GM21619 (cell line): Measurements from ENCODE around the gene TNRC18.

Source experiments
- ATAC-seq: cut with Tn5 transposase; IDR thresholded peaks from one replicate; pipeline ENCODE4 v1.9.1; 2021; ENCODE audit not compliant: unreplicated experiment

The TNRC18 gene

GRCh38 chr7:5428478-5429252 is 5.0 kb upstream of the TNRC18 start:
- ATAC-seq: no peak

- no peak for ATAC-seq
Measured at GRCh38 chr7:5426226-5426475, 2.5 kb upstream of the TNRC18 start.

- ATAC-seq: no peak
Measured at GRCh38 chr7:5425507-5426225, 2.0 kb upstream of the TNRC18 start.

DNA sequence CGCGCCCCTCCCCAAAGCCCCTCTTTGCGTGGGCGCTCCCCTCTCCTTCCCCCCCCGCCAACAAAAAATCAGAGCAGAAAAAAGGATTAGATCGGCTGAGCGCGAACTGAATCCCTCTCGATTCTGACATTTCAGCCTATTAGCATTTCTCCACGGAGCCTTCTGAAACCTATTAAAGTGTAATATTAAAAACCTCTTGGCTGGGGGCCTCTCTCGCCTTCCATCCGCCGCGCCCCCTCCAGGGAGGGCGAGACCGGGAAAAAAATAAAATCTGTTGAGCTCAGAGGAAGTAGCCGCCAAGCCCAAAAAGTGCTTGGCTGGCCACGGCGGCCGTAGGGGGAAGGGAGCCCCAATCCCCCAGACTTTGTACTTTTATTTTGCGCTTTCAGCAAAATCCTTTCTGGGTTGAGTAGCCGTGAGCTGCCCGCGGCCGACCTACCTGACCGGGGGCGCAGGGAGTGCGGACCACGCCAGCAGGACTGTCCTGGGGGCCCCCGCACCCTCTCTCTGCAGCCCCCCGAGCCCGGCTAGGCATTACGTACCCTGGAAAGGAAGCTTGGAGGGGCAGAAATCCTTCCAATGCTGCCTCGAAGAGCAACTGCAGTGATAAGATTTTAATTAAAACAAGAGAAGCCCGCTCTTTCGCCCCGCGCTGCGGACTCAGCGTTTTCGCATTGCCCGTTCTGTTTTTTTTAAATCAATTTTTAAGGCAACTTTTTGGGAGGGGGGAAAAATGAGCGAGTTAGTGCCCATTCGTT is 1.3 kb upstream of the TNRC18 start:
- ATAC-seq: no peak

GRCh38 chr7:5423976-5424748 is 528 bp upstream of the TNRC18 start:
- ATAC-seq: no peak

DNA sequence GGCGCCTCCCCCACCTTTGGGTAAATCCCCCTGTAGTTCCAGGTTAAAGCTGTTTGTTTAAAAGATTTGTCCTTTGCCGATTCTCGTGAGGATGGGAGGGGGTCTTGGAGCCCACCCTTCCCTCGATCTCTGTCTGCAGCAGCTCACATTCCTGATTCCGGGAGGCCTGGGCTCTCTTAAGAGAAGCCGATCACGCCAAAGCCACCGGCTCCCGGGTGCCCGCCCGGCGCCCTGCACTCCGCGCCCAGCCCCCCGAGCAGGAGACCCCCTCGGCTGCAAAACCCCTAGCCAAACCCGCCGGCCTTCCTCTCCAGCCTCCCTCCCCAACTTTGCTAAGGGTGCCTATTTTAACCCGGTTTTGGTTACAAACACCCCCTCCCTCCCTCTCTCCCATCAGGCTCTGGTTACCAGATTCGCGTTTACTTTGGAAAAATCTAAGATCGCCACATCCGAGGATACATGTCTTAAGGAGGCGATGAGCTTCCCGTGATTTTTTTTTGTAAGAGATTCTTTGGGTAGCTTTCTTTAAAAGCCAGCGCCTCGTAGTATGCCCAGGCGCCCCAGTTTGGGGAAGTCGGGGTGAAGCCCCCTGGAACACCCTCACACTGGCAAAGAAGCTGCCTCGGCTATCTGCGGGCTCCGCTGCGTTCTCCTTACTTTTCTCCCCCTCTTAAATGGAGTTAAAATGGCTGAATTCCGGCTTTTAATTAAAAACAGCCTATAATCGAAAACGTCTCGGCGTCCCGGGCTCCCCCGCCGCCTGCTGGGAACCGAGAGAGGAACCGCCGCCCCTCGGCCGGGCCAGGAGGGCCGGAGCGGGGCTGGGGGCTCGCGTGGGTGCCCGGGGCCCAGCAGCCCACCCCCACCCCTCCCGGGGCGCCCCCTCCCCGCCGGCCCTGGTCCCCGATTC is 983 bp downstream of the TNRC18 start:
- ATAC-seq: no peak

GRCh38 chr7:5421714-5422395 is 1.8 kb downstream of the TNRC18 start:
- ATAC-seq: no peak

DNA sequence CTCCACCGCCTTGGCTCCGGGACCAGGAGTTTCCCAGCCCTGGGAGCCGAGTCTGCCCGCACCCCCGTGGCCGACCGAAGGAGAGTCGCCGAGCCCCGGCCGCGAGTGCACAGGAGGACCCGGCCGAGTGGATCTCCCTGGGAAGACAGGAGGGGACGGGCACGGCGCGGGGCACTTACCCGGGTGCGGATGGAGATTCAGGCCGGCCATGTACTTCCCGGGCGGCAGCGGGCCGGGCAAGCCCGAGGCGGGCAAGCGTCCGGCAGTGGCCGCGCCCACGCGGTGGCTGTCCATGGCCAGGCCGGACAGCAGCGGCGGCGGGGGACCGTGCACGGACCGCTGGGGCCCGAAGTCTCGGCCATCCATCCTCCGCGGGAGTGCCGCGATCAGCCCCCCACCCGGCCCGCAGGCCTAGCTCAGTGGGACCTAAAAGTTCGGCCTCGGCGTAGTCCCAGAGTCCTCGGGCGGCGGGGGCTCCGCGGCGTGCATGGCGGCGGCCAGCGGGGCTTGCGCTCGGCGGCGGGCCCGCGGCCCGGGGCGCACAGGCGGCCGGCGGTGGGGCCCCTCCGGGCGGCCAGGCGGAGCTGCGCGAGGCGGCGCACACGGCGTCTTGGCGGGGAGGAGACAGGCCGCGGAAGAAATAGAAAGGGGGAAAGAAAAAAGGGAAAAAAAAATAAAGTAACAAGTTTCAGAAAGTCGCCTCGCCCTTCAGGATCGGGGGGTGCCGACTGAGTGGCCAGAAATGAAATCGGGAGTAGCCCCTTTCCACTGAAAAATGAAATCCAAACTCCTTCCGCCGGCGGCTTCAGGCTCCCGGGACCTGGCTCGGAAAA is 2.5 kb downstream of the TNRC18 start:
- no peak for ATAC-seq

DNA sequence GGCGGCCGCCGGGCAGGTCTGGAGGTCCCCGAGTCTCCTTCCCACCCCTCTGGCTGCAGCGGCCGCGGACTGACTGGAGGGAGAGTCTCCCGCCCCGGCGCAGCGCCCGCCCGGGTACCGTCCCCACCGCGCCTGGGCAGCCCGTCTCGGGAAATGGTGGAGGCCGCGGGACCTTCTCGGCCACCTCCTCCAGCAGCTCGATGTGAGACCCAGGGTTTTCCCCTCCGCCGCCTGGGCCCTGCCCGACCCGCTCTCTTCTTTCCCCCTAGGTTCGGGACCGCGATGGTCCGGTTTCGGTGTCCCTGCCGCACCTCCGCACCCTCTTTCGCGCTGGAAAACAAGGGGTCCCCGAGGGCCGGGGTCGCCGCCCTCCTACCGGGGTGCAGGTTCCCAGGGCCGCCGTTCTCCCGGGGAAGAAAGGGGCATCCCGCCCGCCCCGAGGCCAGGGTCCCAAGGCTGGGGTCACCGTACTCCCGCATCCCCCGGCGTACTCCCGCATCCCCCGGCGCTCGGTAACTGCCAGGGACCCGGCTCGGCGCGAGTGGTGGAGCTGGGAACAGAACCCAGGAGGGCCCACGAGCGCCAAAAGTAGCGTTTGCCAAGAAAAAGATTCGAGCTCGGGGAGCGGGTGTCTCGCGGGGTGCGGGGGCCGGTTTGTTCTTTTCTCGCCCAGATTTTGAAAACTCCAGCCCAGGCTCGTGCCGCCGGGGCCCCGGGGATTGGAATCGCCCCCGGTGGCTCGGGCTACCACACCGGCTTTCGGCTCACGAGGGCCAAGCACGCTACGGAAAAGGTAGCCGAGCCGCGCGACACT is 3.4 kb downstream of the TNRC18 start:
- ATAC-seq: no peak

- no peak for ATAC-seq
Measured at GRCh38 chr7:5419539-5420066, 4.0 kb downstream of the TNRC18 start.

DNA sequence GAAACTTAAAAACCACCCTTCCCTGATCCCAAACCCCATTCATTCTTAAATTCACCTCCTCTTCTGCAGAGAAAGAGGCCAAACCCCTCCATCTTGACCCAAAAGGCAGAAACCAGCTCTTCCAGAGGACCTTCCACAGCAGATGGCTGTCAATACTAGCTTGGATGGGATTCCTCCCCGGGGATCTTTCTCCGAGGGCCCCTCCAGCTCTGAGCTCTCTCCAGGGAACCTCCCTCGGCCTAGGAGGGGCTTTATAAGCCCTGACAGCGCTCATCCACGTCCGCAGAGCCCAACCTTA is 5.4 kb downstream of the TNRC18 start:
- ATAC-seq: no peak

- ATAC-seq: no peak
Measured at GRCh38 chr7:5417106-5418071, 6.2 kb downstream of the TNRC18 start.

DNA sequence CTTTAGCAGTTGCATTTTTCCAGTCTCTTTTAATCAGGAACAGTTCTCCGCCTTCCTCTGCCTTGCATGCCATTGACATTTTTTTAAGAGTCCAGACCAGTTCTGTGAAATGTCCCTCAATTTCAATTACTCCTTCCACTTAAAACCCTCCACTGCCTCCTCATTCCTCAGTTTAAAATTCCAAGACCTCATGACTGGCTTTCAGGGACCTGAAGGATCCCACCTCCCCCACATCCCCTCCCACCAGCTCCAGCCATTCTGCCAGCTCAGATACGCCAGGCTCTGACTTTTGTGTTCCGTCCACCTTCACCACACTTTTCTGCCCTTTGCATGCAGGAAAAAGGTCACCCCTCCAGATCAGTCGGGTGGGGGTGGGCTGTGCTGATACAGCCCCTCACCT is 8.7 kb downstream of the TNRC18 start:
- ATAC-seq: no peak

- ATAC-seq: no peak
Measured at GRCh38 chr7:5413449-5413786, 10.2 kb downstream of the TNRC18 start.

DNA sequence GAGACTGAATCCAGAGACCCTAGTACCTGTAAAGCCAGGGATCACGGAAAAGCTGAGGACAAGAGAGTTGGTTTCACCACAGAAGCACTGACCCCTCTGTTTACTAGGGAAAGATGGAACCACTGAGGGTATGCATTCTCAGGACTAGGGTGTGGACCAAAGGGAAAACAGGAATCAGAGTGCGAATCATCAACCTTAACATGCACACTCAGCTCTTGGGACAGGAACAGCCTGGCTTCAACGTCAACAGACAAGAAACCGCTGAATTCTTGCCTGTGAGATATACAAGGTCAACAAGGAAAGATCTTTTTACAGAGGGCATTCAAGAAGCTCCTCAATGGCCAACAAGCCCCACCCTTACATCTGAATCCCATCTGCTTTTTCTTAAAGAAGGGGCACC is 14.9 kb downstream of the TNRC18 start:
- ATAC-seq: no peak

DNA sequence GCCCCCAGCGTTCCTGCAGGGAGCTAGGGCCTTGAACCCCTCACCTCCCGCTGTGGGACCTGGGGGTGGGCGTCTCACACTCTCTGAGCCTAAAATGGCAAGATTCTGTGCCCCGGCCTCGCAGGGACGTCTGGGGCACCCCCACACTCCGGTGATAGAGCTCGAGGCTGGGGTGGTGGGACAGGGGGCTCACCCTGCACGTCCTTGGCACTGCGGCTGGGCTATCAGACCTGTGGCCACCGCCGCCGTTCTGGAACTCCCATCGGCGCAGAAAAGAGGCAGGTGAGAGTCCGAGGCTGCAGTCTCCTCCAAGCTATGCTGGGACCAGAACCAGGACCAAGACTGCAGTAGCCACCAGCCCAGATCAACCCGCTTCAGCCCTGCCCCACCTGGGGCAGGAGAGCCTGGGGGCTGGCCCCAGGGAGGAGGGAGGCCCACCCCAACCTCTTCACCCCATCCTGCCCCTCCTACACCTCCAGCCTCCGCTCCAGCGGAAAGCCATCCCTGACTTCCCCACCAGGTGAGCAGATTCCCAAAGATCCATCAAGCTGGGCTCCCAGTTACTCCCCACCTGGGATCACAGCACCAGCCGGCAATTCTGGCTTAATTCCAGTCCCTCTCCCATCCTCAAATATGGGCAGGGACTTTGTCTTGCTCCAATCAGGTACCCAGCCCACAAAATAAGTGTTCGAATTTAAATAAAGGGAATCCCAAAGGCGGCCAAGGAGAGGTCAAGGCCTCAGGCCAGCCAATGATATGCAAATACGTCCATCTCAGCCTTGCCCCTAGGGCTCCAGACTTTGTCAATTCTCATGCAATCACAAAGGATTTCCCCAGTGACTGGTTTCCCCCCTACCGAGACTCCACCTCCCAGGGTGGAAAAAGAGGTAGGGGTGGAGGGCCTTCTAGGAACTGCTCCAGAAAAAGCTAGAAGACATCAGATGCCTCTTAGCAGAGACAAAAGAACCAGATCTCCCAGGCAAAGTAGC is 16.4 kb downstream of the TNRC18 start:
- ATAC-seq: no peak
